NB4 (cell line): ENCODE measurements around the gene BDKRB2.

Source experiments
- DNase-seq: peaks from one replicate; pipeline ENCODE4 v3.0.0; 2010; ENCODE audit warnings: low read depth
- H3K4me3 ChIP-seq: one replicate; pipeline ENCODE4 v1.5.1; 2011; ENCODE audit warnings: mild to moderate bottlenecking, low read depth, low read length, moderate library complexity
- CTCF ChIP-seq: IDR thresholded peaks from one replicate; pipeline ENCODE4 v1.5.1; 2012; ENCODE audit warnings: low read depth, low read length
- MYC ChIP-seq: IDR thresholded peaks from 2 replicates; pipeline ENCODE4 v1.6.1; 2011; ENCODE audit warnings: low read depth, low read length
- POLR2A ChIP-seq: IDR thresholded peaks from 2 replicates; pipeline ENCODE4 v1.6.1; 2011; ENCODE audit warnings: mild to moderate bottlenecking; ENCODE audit not compliant: insufficient read length; ENCODE audit errors: extremely low read depth
- TF ChIP-seq, protein P1 (sequence below): IDR thresholded peaks from 2 replicates; pipeline ENCODE4 v1.6.1; 2011; ENCODE audit warnings: low read depth, low read length

BDKRB2 gene

DNA sequence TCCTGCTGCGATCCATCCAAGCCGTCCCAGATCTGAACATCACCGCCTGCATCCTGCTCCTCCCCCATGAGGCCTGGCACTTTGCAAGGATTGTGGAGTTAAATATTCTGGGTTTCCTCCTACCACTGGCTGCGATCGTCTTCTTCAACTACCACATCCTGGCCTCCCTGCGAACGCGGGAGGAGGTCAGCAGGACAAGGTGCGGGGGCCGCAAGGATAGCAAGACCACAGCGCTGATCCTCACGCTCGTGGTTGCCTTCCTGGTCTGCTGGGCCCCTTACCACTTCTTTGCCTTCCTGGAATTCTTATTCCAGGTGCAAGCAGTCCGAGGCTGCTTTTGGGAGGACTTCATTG, 59.5 kb downstream of the BDKRB2 start:
- TF ChIP-seq CTCF (no peak), MYC (no peak), POLR2A (no peak)
- TF ChIP-seq, protein P1, sequence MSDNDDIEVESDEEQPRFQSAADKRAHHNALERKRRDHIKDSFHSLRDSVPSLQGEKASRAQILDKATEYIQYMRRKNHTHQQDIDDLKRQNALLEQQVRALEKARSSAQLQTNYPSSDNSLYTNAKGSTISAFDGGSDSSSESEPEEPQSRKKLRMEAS: no peak
- DNase-seq: no peak
- H3K4me3 ChIP-seq: no peak overlapping the region

DNA sequence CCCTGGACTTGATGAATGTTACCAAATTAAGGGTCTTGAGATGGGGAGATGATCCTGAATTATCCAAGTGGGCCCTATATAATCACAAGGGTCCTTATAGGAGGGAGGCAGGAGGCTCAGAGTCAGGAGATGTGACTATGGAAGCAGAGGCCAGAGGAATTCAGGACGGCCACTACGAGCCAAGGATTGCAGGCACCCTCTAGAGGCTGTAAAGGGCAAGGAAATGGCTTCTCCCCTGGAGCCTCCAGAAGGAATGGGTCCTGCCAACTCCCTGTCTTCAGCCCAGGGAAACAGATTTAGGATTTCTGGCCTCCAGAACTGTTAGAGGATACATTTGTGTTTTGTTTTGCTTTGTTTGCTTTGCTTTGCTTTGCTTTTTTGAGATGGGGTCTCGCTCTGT, 60.2 kb downstream of the BDKRB2 start:
- no peak for DNase-seq
- no peak overlapping the region for H3K4me3 ChIP-seq
- TF ChIP-seq POLR2A: no peak
- TF ChIP-seq, protein P1: no peak
- no peak for TF ChIP-seq MYC
- peak; percentile 30 for TF ChIP-seq CTCF

DNA sequence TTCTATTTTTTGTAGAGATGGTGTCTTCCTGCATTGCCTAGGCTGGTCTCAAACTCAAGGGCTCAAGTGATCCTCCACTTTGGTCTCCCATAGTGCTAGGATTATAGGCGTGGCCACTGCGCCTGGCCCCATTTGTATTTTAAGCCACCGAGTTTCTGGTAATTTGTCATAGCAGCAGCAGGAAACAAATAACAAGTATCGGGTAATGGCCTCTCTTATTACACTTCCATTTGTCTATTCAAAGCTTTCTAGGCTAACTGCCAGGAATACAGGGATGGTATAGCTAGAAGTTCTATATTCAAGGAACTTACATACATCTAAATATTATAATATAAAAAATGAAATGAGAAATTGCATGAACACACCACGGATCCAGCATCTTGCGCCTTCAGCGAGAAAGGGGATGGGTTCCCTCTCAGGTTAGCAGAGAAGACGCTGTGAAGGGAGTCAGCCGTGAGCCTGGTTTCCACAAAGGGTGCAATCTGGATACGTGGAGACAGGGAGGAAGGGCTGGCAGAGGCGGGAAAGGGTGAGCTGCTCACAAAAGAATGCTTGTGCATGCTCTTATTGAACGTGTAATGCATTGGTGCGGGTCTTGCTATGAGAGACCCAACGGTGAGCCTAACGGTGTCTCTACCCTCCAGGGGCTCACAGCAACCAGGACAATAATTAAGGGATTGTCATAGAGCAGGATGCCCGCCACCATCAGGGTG, 60.9 kb downstream of the BDKRB2 start:
- H3K4me3 ChIP-seq: no peak overlapping the region
- TF ChIP-seq, protein P1: no peak
- TF ChIP-seq CTCF: no peak
- TF ChIP-seq MYC: no peak
- no peak for TF ChIP-seq POLR2A
- DNase-seq: no peak

DNA sequence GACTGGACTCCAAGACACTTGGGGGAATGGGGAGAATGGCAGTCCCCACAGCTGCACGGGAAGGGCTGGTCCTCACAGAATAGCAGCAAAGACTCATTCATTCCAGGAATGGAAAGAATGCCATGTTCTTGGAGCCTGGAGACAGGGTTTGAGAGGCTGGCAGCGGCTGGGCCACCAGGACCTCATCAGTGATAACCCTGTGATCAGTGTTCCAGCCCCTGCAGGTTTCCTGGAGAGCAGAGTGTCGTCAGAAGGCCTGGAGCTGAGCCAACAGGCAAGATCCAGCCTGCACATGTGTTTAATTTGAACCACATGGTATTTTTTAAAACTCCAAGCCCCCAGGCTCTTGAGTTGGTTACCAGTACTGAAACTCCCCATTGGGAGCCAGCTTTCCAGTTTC, 62.7 kb downstream of the BDKRB2 start:
- H3K4me3 ChIP-seq: no peak overlapping the region
- DNase-seq: no peak
- no peak for TF ChIP-seq CTCF
- TF ChIP-seq, protein P1: no peak
- no peak for TF ChIP-seq MYC
- no peak for TF ChIP-seq POLR2A

GRCh38 chr14:96267916-96268315, 63.3 kb downstream of the BDKRB2 start:
- TF ChIP-seq POLR2A: no peak
- TF ChIP-seq, protein P1: no peak
- TF ChIP-seq MYC: no peak
- TF ChIP-seq CTCF: no peak
- no peak for DNase-seq
- H3K4me3 ChIP-seq: no peak overlapping the region
